HCT116 (cell line): ENCODE measurements around the gene DET1. TPM values are rescaled to one million over a fixed set of nuclear protein-coding genes. Genes with fewer than 3 reads are reported as not detected.

Experiments
- ATAC-seq: fragments of 200-7000 bp; cut with Tn5 transposase; 2 replicates; pipeline ENCODE4 v1.9.1; 2020; ENCODE audit warnings: mild to moderate bottlenecking, moderate library complexity
- BruUV-seq: library from RNA; stranded (reverse); fragments of 400-500 nt; replicated peaks from 2 replicates; lab custom pipeline; 2021; lab: Mats Ljungman, UMichigan
- CTCF ChIA-PET: fragments of 300-600 bp; sonication (Branson Sonifier 250); formaldehyde crosslinking; loops from one replicate; lab custom pipeline; 2021; ENCODE audit warnings: antibody characterized with exemption; lab: Charles Lee
- POLR2A ChIA-PET: fragments of 300-600, 350-600 bp; sonication (Branson Sonifier 250); formaldehyde crosslinking; loops from one replicate; lab custom pipeline; 2021; ENCODE audit warnings: antibody characterized with exemption; lab: Charles Lee
- RAD21 ChIA-PET, 2 experiments: fragments of 300-600 bp; sonication (Branson Sonifier 250); formaldehyde crosslinking; loops; one replicate each; lab custom pipeline; 2023; ENCODE audit warnings: low total read pairs in 2 of 2; ENCODE audit not compliant: uncharacterized antibody in 2 of 2, unreplicated experiment in 2 of 2, low non-redundant PET in 1 of 2; lab: Charles Lee
- DNase-seq: peaks from one replicate; pipeline ENCODE4 v3.0.0-alpha.2; 2010; ENCODE audit warnings: low read depth, low spot score
- H2AFZ ChIP-seq: fragments of 200-600 bp; shearing (Covaris generic), sonication (generic); 2 replicates; pipeline ENCODE4 v1.6.1; 2017; ENCODE audit warnings: low read depth, mixed run types, mixed read lengths, antibody characterized with exemption, low read length; ENCODE audit not compliant: poor library complexity, severe bottlenecking
- H3K27ac ChIP-seq: 2 replicates; pipeline ENCODE4 v1.5.1; 2012; ENCODE audit warnings: low read depth, low read length
- H3K27me3 ChIP-seq: fragments of 200-600 bp; sonication (generic); 2 replicates; pipeline ENCODE4 v1.6.1; 2016; ENCODE audit warnings: mixed run types, low read length, mixed read lengths; ENCODE audit not compliant: insufficient read depth
- H3K36me3 ChIP-seq, 2 experiments: fragments of 200-500 bp in 1 of 2; fragments of 200-600 bp in 1 of 2; sonication (Bioruptor generic) in 1 of 2; sonication (generic) in 1 of 2; 2 replicates each; pipeline versions ENCODE4 v1.5.1 to v1.6.1; 2014 to 2016; ENCODE audit warnings: low read length in 2 of 2, inconsistent platforms in 1 of 2, mixed read lengths in 1 of 2, mixed run types in 1 of 2; ENCODE audit not compliant: insufficient read depth in 2 of 2, control insufficient read depth in 1 of 2
- H3K4me1 ChIP-seq, 2 experiments: fragments of 200-600 bp in 1 of 2; sonication (generic) in 1 of 2; 2 replicates each; pipeline versions ENCODE4 v1.5.1 to v1.6.1; 2012 to 2017; ENCODE audit warnings: low read length in 2 of 2, inconsistent platforms in 1 of 2, mild to moderate bottlenecking in 1 of 2, mixed read lengths in 1 of 2, mixed run types in 1 of 2, moderate library complexity in 1 of 2; ENCODE audit not compliant: insufficient read depth in 2 of 2, control insufficient read depth in 1 of 2
- H3K4me2 ChIP-seq: fragments of 200-600 bp; sonication (generic); 2 replicates; pipeline ENCODE4 v1.6.1; 2017; ENCODE audit warnings: mixed run types, low read length, mixed read lengths
- H3K4me3 ChIP-seq, 2 experiments: fragments of 200-600 bp in 1 of 2; sonication (generic) in 1 of 2; replicated peaks in 1 of 2; 2 replicates each; pipeline ENCODE4 v1.5.1; 2011 to 2016; ENCODE audit warnings: low read length in 2 of 2, control low read depth in 1 of 2, low read depth in 1 of 2, mild to moderate bottlenecking in 1 of 2, mixed read lengths in 1 of 2, mixed run types in 1 of 2
- H3K79me2 ChIP-seq: fragments of 200-600 bp; sonication (generic); 2 replicates; pipeline ENCODE4 v1.6.1; 2017; ENCODE audit warnings: mild to moderate bottlenecking, mixed run types, low read length, moderate library complexity, mixed read lengths; ENCODE audit not compliant: insufficient read depth
- H3K9ac ChIP-seq: fragments of 200-600 bp; sonication (generic); 2 replicates; pipeline ENCODE4 v1.6.1; 2016; ENCODE audit warnings: low read length, mixed read lengths
- H3K9me2 ChIP-seq: fragments of 200-600 bp; sonication (generic), shearing (Covaris generic); 2 replicates; pipeline ENCODE4 v1.6.1; 2017; ENCODE audit warnings: mixed run types, mild to moderate bottlenecking, moderate library complexity; ENCODE audit not compliant: insufficient read depth
- H3K9me3 ChIP-seq, 2 experiments: fragments of 200-500 bp in 1 of 2; fragments of 200-600 bp in 1 of 2; sonication (Bioruptor generic) in 1 of 2; sonication (generic) in 1 of 2; 2 replicates each; pipeline ENCODE4 v1.6.1; 2014 to 2017; ENCODE audit warnings: low read length in 2 of 2, mixed read lengths in 2 of 2, inconsistent platforms in 1 of 2, low read depth in 1 of 2, mild to moderate bottlenecking in 1 of 2, mixed run types in 1 of 2, moderate library complexity in 1 of 2; ENCODE audit not compliant: control insufficient read depth in 1 of 2, insufficient read depth in 1 of 2
- H4K20me1 ChIP-seq: fragments of 200-600 bp; sonication (generic), shearing (Covaris generic); 2 replicates; pipeline ENCODE4 v1.6.1; 2017; ENCODE audit warnings: mixed run types, mild to moderate bottlenecking, moderate library complexity; ENCODE audit not compliant: insufficient read depth
- CBX3 ChIP-seq: IDR thresholded peaks from 2 replicates; pipeline ENCODE4 v1.6.1; 2012; ENCODE audit warnings: low read depth
- CTCF ChIP-seq, 3 experiments: fragments of 200-600 bp in 1 of 3; sonication (generic) in 1 of 3; IDR thresholded peaks in 2 of 3; conservative IDR thresholded peaks in 1 of 3; 2 replicates each; pipeline ENCODE4 v1.5.1; 2012 to 2017; ENCODE audit warnings: low read depth in 2 of 3, low read length in 2 of 3, antibody characterized with exemption in 1 of 3, borderline replicate concordance in 1 of 3, control low read depth in 1 of 3, mild to moderate bottlenecking in 1 of 3, mixed read lengths in 1 of 3, mixed run types in 1 of 3, moderate library complexity in 1 of 3; ENCODE audit not compliant: insufficient read depth in 1 of 3
- ELF1 ChIP-seq: IDR thresholded peaks from 2 replicates; pipeline ENCODE4 v1.6.1; 2012; ENCODE audit warnings: low read depth, borderline replicate concordance
- EZH2phosphoT487 ChIP-seq: fragments of 200-600 bp; IDR thresholded peaks from 2 replicates; pipeline ENCODE4 v1.6.1; 2018; ENCODE audit warnings: antibody characterized with exemption, borderline replicate concordance
- FOSL1 ChIP-seq: IDR thresholded peaks from 2 replicates; pipeline ENCODE4 v1.6.1; 2012; ENCODE audit warnings: low read depth
- MAX ChIP-seq: IDR thresholded peaks from 2 replicates; pipeline ENCODE4 v1.6.1; 2012
- POLR2AphosphoS5 ChIP-seq: IDR thresholded peaks from 2 replicates; pipeline ENCODE4 v1.6.1; 2011; ENCODE audit warnings: mild to moderate bottlenecking, low read depth, low read length, moderate library complexity
- RAD21 ChIP-seq: IDR thresholded peaks from 2 replicates; pipeline ENCODE4 v1.6.1; 2012; ENCODE audit warnings: low read depth, mild to moderate bottlenecking
- ZBTB33 ChIP-seq: IDR thresholded peaks from 2 replicates; pipeline ENCODE4 v1.6.1; 2011; ENCODE audit warnings: mild to moderate bottlenecking, low read length, moderate library complexity; ENCODE audit not compliant: insufficient replicate concordance; ENCODE audit errors: extremely low read depth
- ZNF274 ChIP-seq: fragments of 200-500 bp; sonication (Bioruptor generic); IDR thresholded peaks from 2 replicates; pipeline ENCODE4 v1.6.1; 2014; ENCODE audit warnings: mild to moderate bottlenecking, low read depth, low read length, inconsistent platforms
- intact Hi-C: fragments of 100-400 bp; cut with micrococcal nuclease; formaldehyde crosslinking; loops from 2 replicates; pipeline ENCODE4 v1.10.0; 2022
- total RNA-seq: library from RNA; stranded (reverse); gene quantifications from one replicate; pipeline ENCODE4 v1.2.1, GENCODE V29; 2021; ENCODE audit not compliant: unreplicated experiment

The DET1 gene
- total RNA-seq, 1 experiment from 2014 or later = 2.5 TPM

- no peak overlapping the region for H3K27ac ChIP-seq
- H3K4me3 ChIP-seq = no peak overlapping the region
- no peaks in the 10 kb centered on the region for H3K27me3 ChIP-seq
- no peak overlapping the region for H2AFZ ChIP-seq
- no peaks in the 10 kb centered on the region; the same call in 1 of the 2 replicates for H4K20me1 ChIP-seq
- intact Hi-C loops = no loop called here
- BruUV-seq = no TSS peak
- H3K4me1 ChIP-seq = no peaks in the 10 kb centered on the region
- H3K36me3 ChIP-seq = peaks cover 6 to 15% of the 10 kb centered on the region in 2 experiments; a peak in 2 of 4 replicates
- no peaks in the 10 kb centered on the region for H3K9me3 ChIP-seq
- no peaks in the 10 kb centered on the region for H3K9me2 ChIP-seq
- TF ChIP-seq EZH2phosphoT487 = no peak
- TF ChIP-seq MAX = no peak
- TF ChIP-seq CTCF (IDR thresholded peaks at IDR 0.05 in 2 of 3, conservative IDR thresholded peaks at IDR 0.05 in 1 of 3; ENCODE audit: borderline replicate concordance in 1 of 3, insufficient read depth in 1 of 3, low read depth in 2 of 3, low read length in 2 of 3) = 0 out of 6 replicates have a peak, but pooled peaks of 1 of the 3 experiments have one; percentile 13
- ChIA-PET POLR2A (no interaction called here), CTCF (interaction anchor here (1.1 kb wide), 1 partner anchor 135 kb away, joined by 3 read pairs; no protein-coding TSS in a partner anchor), RAD21 (no interaction called here)
- ATAC-seq = peak; percentile 48; the same call in 1 of the 2 replicates
- H3K4me2 ChIP-seq = no peak overlapping the region
- H3K79me2 ChIP-seq = no peaks in the 10 kb centered on the region
- no peak for DNase-seq
- no peak overlapping the region for H3K9ac ChIP-seq
Observed at GRCh38 chr15:88479169-88479568, 67.3 kb downstream of the DET1 start.

GRCh38 chr15:88477904-88478303 is 68.6 kb downstream of the DET1 start:
- ChIA-PET POLR2A (no interaction called here), RAD21 (no interaction called here), CTCF (no interaction called here)
- Histone ChIP-seq H3K4me1 (no peaks in the 10 kb centered on the region), H3K9me2 (no peaks in the 10 kb centered on the region), H3K27ac (no peak overlapping the region), H3K36me3 (peaks cover 13 to 15% of the 10 kb centered on the region in 2 experiments; a peak in 3 of 4 replicates), H3K79me2 (no peaks in the 10 kb centered on the region), H2AFZ (no peak overlapping the region), H3K9ac (no peak overlapping the region), H3K4me3 (no peak overlapping the region), H3K27me3 (no peaks in the 10 kb centered on the region), H4K20me1 (no peaks in the 10 kb centered on the region; the same call in 1 of the 2 replicates), H3K9me3 (no peaks in the 10 kb centered on the region), H3K4me2 (no peak overlapping the region)
- no peak for TF ChIP-seq ZNF274
- TF ChIP-seq CTCF (IDR thresholded peaks at IDR 0.05 in 2 of 3, conservative IDR thresholded peaks at IDR 0.05 in 1 of 3; ENCODE audit: borderline replicate concordance in 1 of 3, insufficient read depth in 1 of 3, low read depth in 2 of 3, low read length in 2 of 3) = no peak
- TF ChIP-seq FOSL1 = no peak
- TF ChIP-seq ELF1 = no peak
- no peak for TF ChIP-seq CBX3
- TF ChIP-seq POLR2AphosphoS5 = no peak
- no peak for TF ChIP-seq RAD21
- TF ChIP-seq ZBTB33 = no peak
- no TSS peak for BruUV-seq
- intact Hi-C loops = no loop called here
- DNase-seq = no peak
- ATAC-seq = no peak
